K562 (cell line): ENCODE data around the gene KDELR3. TPM values are rescaled to one million over a fixed set of nuclear protein-coding genes. Genes with fewer than 3 reads are reported as not detected.
A peak's percentile ranks its signal among the peaks of the same experiment; 100 is the strongest.

Experiments used
- ATAC-seq: fragments of 200-7000 bp; cut with Tn5 transposase; 3 replicates; pipeline ENCODE4 v1.9.1; 2020; ENCODE audit warnings: moderate library complexity
- BruUV-seq: library from RNA; stranded (reverse); fragments of 400-500 nt; replicated peaks from 2 replicates; lab custom pipeline; 2021; lab: Mats Ljungman, UMichigan
- CTCF ChIA-PET: fragments of 300-600 bp; formaldehyde crosslinking; extraction: SDS; loops from one replicate; lab custom pipeline; 2021; ENCODE audit warnings: low intra/inter-chr PET ratio; lab: Yijun Ruan, JAX
- POLR2A ChIA-PET: fragments of 300-600, 350-650 bp; sonication (Branson Sonifier 250); formaldehyde crosslinking; extraction: SDS; loops from one replicate; lab custom pipeline; 2021; ENCODE audit warnings: antibody characterized with exemption, inconsistent platforms; lab: Yijun Ruan, JAX
- DNase-seq, 4 experiments: peaks; one replicate each; pipeline versions ENCODE4 v3.0.0 to v3.0.0-alpha.2; 2011 to 2018; ENCODE audit warnings: low spot score in 3 of 4, mixed read lengths in 3 of 4; ENCODE audit errors: extremely low read depth in 1 of 4
- FAIRE-seq: peaks from 2 replicates; lab custom pipeline; 2011; peaks lifted over from hg19 to GRCh38; lab: Jason Lieb, UNC
- H2AFZ ChIP-seq: 2 replicates; pipeline ENCODE4 v1.6.0; 2011; ENCODE audit warnings: low read depth, low read length, control low read depth, inconsistent platforms
- H3K27ac ChIP-seq: fragments of 200-600 bp; 3 replicates; pipeline ENCODE4 v1.8.0; 2011; ENCODE audit warnings: low read depth, mild to moderate bottlenecking, control low read depth, inconsistent platforms, low read length, moderate library complexity, mixed read lengths; ENCODE audit errors: extremely low read depth
- H3K27me3 ChIP-seq, 2 experiments: fragments of 300-600 bp in 1 of 2; 2 replicates in 1 of 2; 3 replicates in 1 of 2; pipeline versions ENCODE4 v1.6.0 to v1.8.0; 2011; ENCODE audit warnings: inconsistent platforms in 2 of 2, low read length in 2 of 2, mild to moderate bottlenecking in 1 of 2, mixed read lengths in 1 of 2, moderate library complexity in 1 of 2; ENCODE audit not compliant: control insufficient read depth in 2 of 2, insufficient read depth in 2 of 2
- H3K36me3 ChIP-seq: fragments of 300-600 bp; 3 replicates; pipeline ENCODE4 v1.8.0; 2011; ENCODE audit warnings: mild to moderate bottlenecking, low read length, inconsistent platforms; ENCODE audit not compliant: control insufficient read depth, insufficient read depth
- H3K4me1 ChIP-seq, 2 experiments: fragments of 200-600 bp in 1 of 2; replicated peaks in 1 of 2; 2 replicates in 1 of 2; 3 replicates in 1 of 2; pipeline versions ENCODE4 v1.5.1 to v1.8.0; 2011; ENCODE audit warnings: inconsistent platforms in 2 of 2, low read length in 2 of 2, mild to moderate bottlenecking in 1 of 2, mixed read lengths in 1 of 2, moderate library complexity in 1 of 2; ENCODE audit not compliant: control insufficient read depth in 2 of 2, insufficient read depth in 2 of 2
- H3K4me2 ChIP-seq: 2 replicates; pipeline ENCODE4 v1.6.1; 2011; ENCODE audit warnings: low read length, control low read depth, inconsistent platforms, mixed read lengths; ENCODE audit not compliant: insufficient read depth
- H3K4me3 ChIP-seq: fragments of 200-600 bp; sonication (generic), shearing (Covaris generic); 2 replicates; pipeline ENCODE4 v1.5.1; 2016; ENCODE audit warnings: control low read depth, inconsistent platforms
- H3K79me2 ChIP-seq: fragments of 200-600 bp; 3 replicates; pipeline ENCODE4 v1.8.0; 2011; ENCODE audit warnings: low read length, inconsistent platforms; ENCODE audit not compliant: control insufficient read depth, insufficient read depth
- H3K9ac ChIP-seq, 2 experiments: 2 replicates each; pipeline versions ENCODE4 v1.6.0 to v1.6.1; 2011; ENCODE audit warnings: low read depth in 2 of 2, low read length in 2 of 2, control low read depth in 1 of 2, inconsistent platforms in 1 of 2, mild to moderate bottlenecking in 1 of 2, mixed read lengths in 1 of 2; ENCODE audit not compliant: insufficient read depth in 1 of 2
- H3K9me1 ChIP-seq: one replicate; pipeline ENCODE4 v1.6.0; 2011; ENCODE audit warnings: inconsistent platforms, mild to moderate bottlenecking, low read length, moderate library complexity; ENCODE audit not compliant: control insufficient read depth, insufficient read depth
- H3K9me3 ChIP-seq: replicated peaks from 2 replicates; pipeline ENCODE4 v1.5.1; 2011; ENCODE audit warnings: low read depth, low read length, inconsistent platforms; ENCODE audit not compliant: control insufficient read depth, insufficient read depth
- H4K20me1 ChIP-seq: replicated peaks from 2 replicates; pipeline ENCODE4 v1.6.1; 2011; ENCODE audit warnings: low read length, inconsistent platforms, mixed read lengths; ENCODE audit not compliant: control insufficient read depth, insufficient read depth
- EZH2 ChIP-seq: IDR thresholded peaks from 2 replicates; pipeline ENCODE4 v1.6.1; 2012; ENCODE audit warnings: low read depth, mild to moderate bottlenecking, inconsistent platforms, low read length, borderline replicate concordance
- MYNN ChIP-seq, 2 experiments: sonication (generic); formaldehyde crosslinking in 1 of 2; IDR thresholded peaks; 2 replicates each; pipeline versions ENCODE4 v1.5.0 to v1.6.1; 2016 to 2020; ENCODE audit warnings: antibody characterized with exemption in 1 of 2, missing genetic modification reagents in 1 of 2
- NRF1 ChIP-seq, 2 experiments: fragments of 450-650 bp; IDR thresholded peaks in 1 of 2; conservative IDR thresholded peaks in 1 of 2; 2 replicates each; pipeline ENCODE4 v1.6.1; 2014; ENCODE audit warnings: mild to moderate bottlenecking in 2 of 2
- WGBS: fragments of 100-300 bp; shearing (Covaris generic); methylation state at CpG from one replicate; pipeline ENCODE4 v1.1.6; 2016; ENCODE audit warnings: low coverage, mixed read lengths; ENCODE audit not compliant: insufficient coverage; ENCODE audit errors: missing lambda C conversion rate; 5-methylcytosine and 5-hydroxymethylcytosine counted together
- in situ Hi-C: fragments of 300-500 bp; cut with MboI; formaldehyde crosslinking; loops from 4 replicates; pipeline ENCODE4 v1.15.0; 2018; ENCODE audit warnings: inconsistent platforms, mixed read lengths
- intact Hi-C: fragments of 100-400 bp; cut with micrococcal nuclease; formaldehyde crosslinking; loops from 2 replicates; pipeline ENCODE4 v1.14.2; 2022
- polyA plus RNA-seq, 8 experiments: library from polyadenylated mRNA; depleted of rRNA in 4 of 8; stranded (reverse) in 5 of 8; unstranded in 3 of 8; fragments of >200 nt; fragmentation: Nextera tagmentation in 2 of 8; fragmentation: Illumina TruSeq in 1 of 8; extraction: Ambion mirVana in 2 of 8; extraction: Trizol in 1 of 8; gene quantifications; 2 replicates each; pipeline versions ENCODE4 v1.2.1 to v1.2.3, GENCODE V29; 2011 to 2014; ENCODE audit warnings: inconsistent platforms in 1 of 8, missing spikeins in 1 of 8
- total RNA-seq, 7 experiments: library from RNA; depleted of rRNA in 6 of 7; stranded (reverse); fragments of >200 nt in 6 of 7; fragmentation: Illumina TruSeq in 2 of 7; extraction: Trizol in 2 of 7; gene quantifications; 2 replicates each; pipeline versions ENCODE4 v1.2.1 to v1.2.3, GENCODE V29; 2011 to 2021; ENCODE audit warnings: low replicate concordance in 1 of 7
- TF ChIP-seq, protein P1 (sequence below): fragments of 450-650 bp; IDR thresholded peaks from 2 replicates; pipeline ENCODE4 v1.6.1; 2017; ENCODE audit warnings: antibody characterized with exemption, mild to moderate bottlenecking

Gene KDELR3
- total and polyA plus RNA-seq, 9 of the 15 experiments (the other 6 are each of a cell fraction or from before 2014, with no cell fraction given) = 7.1 to 44.8 (median 9.6) TPM

DNA sequence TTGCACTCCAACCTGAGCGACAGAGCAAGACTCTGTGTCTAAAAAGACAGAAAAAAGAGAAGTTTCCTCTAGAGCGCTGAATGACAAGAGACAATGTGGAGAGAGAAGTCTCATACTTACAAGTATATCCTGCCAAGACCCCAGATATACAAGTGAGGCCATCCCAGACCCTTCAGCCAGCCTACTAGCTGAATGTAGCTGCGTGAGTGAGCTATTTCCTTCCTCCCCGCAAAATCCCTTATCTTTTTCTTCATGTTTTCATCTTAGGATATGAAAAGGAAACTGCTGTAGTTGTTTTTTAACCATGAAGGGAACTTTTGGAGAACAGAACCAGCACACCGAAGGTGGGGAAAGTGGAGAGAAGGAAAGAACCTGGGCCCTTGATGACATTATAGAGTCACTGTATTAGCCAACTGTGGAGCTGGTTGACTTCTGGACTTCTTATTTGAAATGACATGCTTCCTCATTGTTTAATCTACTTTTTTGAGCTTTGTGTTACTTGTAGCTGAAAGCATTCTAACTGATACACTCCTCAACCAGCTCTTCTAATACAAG, 42.6 kb downstream of the KDELR3 start:
- peaks cover 6% of the 10 kb centered on the region for H3K79me2 ChIP-seq
- H3K36me3 ChIP-seq = no peaks in the 10 kb centered on the region
- in situ Hi-C loops = no loop called here
- no peak for ATAC-seq
- peak overlapping the region in 1 of 2 experiments; percentile 8; a peak in 1 of 4 replicates for H3K9ac ChIP-seq
- no peaks in the 10 kb centered on the region for H4K20me1 ChIP-seq
- intact Hi-C loops = loop anchor here (5.0 kb wide), 1 partner anchor 62 kb away; the partner anchor contains the start of gene DMC1
- no peaks in the 10 kb centered on the region for H3K27me3 ChIP-seq
- no peak for FAIRE-seq
- peak overlapping the region; percentile 75 for H2AFZ ChIP-seq
- no peaks in the 10 kb centered on the region for H3K9me3 ChIP-seq
- CTCF ChIA-PET = no interaction called here
- peaks cover 32 to 35% of the 10 kb centered on the region in 2 experiments; a peak in 4 of 5 replicates for H3K4me1 ChIP-seq
- 36% methylated on average over 4 of the region's 5 CpGs for WGBS
- no peak overlapping the region for H3K4me3 ChIP-seq
- POLR2A ChIA-PET = interaction anchor here (0.6 to 3.4 kb wide), 5 partner anchors 8 to 304 kb away, joined by 3 to 12 read pairs (median 3); no protein-coding TSS in a partner anchor
- DNase-seq = no peak
- TF ChIP-seq MYNN (IDR thresholded peaks at IDR 0.05) (peak; percentile 83), MYNN (CRISPR knock-in tag; IDR thresholded peaks at IDR 0.05) (no peak), EZH2 (no peak), NRF1 (conservative IDR thresholded peaks at IDR 0.05 in 1 of 2, IDR thresholded peaks at IDR 0.05 in 1 of 2) (0 out of 4 replicates have a peak, but pooled peaks of 1 of the 2 experiments have one; percentile 25)
- TF ChIP-seq, protein P1, sequence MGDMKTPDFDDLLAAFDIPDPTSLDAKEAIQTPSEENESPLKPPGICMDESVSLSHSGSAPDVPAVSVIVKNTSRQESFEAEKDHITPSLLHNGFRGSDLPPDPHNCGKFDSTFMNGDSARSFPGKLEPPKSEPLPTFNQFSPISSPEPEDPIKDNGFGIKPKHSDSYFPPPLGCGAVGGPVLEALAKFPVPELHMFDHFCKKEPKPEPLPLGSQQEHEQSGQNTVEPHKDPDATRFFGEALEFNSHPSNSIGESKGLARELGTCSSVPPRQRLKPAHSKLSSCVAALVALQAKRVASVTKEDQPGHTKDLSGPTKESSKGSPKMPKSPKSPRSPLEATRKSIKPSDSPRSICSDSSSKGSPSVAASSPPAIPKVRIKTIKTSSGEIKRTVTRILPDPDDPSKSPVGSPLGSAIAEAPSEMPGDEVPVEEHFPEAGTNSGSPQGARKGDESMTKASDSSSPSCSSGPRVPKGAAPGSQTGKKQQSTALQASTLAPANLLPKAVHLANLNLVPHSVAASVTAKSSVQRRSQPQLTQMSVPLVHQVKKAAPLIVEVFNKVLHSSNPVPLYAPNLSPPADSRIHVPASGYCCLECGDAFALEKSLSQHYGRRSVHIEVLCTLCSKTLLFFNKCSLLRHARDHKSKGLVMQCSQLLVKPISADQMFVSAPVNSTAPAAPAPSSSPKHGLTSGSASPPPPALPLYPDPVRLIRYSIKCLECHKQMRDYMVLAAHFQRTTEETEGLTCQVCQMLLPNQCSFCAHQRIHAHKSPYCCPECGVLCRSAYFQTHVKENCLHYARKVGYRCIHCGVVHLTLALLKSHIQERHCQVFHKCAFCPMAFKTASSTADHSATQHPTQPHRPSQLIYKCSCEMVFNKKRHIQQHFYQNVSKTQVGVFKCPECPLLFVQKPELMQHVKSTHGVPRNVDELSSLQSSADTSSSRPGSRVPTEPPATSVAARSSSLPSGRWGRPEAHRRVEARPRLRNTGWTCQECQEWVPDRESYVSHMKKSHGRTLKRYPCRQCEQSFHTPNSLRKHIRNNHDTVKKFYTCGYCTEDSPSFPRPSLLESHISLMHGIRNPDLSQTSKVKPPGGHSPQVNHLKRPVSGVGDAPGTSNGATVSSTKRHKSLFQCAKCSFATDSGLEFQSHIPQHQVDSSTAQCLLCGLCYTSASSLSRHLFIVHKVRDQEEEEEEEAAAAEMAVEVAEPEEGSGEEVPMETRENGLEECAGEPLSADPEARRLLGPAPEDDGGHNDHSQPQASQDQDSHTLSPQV = peak; percentile 35; the same call in 1 of the 2 replicates
- no peak overlapping the region for H3K4me2 ChIP-seq
- BruUV-seq = no TSS peak
- H3K27ac ChIP-seq = peak overlapping the region; percentile 21; the same call in 1 of the 3 replicates
- no peaks in the 10 kb centered on the region for H3K9me1 ChIP-seq
